ENCODE results near the gene P2RY13.
A peak's percentile ranks its signal among the peaks of the same experiment; 100 is the strongest.

The P2RY13 gene
- total RNA-seq = 0 to 0.30 (median 0.06) reads per million in 4 donors

DNA sequence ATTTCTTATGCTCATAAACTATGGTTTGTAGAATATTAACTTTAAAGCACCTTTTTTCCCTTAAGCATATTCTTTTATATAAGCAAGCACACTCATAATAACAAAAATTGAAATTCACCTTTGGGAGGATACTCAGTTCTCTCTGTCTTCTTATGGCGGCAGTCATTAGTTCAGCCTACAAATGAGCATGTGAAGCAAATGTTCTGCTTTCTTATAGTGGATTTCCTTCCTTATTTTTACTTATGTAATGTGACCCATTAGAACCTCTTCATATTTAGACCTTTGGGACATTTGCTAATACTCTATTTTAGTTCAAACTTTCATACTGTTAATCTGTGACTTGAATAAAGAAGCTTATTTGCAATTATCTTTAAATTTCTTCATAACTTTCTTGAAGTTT, at the start of gene P2RY13:
Gene P2RY13 (minus strand): TSS at position 187 of the 400 bp plus-strand sequence. CDS start 21 bp downstream, at position 166.
- DNase-seq = no peak

DNA sequence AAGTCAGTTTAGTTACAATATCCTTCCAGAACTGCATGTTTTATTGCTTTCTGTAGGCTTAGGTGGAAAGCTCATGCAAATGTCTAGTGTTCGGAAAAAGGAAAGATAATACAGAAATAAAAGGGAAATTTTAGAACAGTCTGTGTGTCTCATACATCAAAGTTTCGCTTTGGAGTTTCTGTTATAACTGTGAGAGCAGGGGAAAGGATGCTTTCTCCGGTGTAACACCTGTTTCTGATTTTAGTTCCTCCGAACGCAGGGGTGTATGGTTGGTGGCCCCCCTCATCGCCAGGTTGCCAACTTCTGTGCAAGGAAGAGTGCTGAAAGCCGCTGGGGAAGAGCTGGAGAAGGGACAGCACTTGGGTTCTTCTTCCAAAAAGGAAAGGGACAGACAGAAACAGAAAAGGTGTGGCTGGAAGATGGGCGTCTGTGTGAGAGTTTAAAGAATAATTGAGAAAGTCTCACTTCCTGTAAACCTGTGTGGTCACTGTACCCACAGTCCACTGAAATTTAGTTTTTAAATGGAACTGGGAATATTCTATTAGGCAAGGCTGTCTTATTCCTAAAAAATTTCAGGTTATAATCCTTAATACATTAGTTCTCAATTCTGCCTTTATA, 48.5 kb upstream of the P2RY13 start:
- no peak for DNase-seq

DNA sequence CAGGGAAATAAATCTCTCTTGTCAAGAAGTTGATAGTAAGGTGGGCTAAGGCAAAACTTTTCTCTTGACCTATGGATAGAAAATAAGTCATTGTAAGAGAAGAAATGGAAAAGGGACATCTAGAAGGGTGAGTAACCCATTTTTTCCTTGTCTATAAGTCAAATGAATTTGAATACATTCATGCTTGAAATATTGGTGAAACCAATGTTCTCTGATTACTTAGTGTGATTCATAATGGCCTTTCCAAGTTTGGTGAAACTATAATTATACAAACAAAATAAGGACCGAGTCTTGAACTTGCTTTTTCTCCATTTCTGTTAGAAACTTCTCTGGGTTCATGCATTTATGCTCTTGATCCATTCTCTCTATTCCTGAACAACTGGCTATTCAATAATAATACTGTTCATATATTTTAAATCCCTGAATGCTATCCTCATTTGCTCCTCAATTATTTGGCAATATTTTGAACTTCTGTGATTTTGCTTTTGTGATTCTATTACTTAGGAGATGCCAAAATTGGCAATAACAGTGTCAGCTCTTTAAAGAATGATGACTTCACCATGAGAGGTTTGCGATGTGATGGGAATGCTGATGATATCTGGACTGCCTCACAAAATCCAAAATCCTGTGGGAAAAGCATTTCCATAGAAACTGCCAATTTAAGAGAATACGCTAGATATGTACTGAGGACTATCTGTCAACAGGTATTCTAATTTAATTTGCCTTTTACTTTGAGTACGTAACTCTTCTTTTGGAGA, 42.9 kb upstream of the P2RY13 start:
- DNase-seq = no peak

DNA sequence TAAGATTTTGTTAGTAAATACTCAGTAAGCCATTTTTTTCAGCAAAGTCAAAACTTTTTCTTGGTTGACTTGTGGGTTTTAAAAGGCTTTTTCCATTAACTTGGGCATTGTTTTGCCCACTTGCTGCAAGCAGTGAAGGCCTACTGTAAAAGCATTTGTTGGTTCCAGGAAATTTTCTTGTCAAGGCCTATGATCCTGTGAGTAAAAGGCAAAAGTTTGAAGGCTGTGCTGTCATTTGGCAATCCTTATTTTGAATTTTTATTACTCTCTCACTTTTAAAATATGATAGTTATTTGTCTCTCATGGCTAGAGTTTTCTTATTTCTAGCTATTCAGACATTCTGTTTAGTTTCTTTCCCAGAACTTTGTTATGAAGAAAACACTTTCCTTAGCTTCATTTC, 42.2 kb upstream of the P2RY13 start:
- DNase-seq = no peak

DNA sequence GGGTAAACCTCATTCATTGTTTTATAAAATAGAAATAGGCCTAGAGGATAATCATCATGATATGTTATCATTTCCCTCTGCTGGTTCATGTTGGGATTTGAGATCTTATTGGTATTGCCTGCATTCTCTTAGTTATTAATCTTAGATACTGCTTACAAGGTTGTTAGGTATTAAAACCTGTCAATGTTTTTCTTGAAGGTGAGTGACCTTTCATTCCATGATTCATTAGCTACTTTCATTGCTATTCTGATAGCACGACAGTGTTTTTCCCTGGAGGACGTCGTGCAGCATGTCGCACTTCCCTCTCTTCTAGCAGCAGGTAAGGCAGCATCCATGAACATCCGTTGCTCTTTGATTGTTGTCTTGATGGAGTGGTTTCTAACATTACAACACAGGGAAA, 38.1 kb upstream of the P2RY13 start:
- DNase-seq = no peak

DNA sequence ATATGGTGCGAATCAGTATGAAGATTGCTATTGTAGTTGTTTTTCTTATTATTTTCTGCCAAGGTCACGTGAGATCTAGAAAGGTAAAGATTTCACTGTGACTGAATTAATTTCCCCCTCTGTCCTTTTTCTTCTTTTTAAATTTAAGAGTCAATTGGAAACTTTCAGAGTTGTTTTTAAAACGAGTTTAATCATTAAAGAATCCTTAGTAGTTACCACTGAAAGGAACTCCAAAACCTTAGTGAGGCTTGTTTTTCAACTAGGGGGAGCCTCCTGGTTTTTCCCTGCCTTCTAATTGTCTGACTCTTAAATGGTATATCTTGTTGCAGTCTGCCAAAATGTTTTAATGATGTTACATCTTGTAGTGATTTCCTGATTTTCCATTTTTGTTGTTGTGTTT, 37.6 kb upstream of the P2RY13 start:
- no peak for DNase-seq

DNA sequence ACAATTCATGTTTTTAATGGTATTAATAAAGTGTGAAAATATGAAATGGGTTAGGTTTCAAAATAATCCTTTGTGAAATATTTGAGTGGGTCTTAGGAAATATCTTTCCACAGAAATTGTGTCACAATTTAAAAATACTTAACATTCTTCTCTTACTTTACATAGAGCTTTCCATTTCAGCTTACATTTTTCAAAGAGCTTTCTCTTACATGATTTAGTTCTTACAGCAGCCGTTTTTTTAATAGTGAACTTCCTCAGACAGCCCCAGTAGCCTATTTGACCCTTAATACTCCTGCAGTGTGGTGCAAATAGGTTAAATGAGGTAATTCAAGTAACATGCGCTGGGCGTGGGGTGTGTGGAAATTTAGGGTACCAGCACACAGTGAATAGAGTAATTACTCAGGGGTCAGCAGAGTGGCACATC, 33.4 kb upstream of the P2RY13 start:
- no peak for DNase-seq

DNA sequence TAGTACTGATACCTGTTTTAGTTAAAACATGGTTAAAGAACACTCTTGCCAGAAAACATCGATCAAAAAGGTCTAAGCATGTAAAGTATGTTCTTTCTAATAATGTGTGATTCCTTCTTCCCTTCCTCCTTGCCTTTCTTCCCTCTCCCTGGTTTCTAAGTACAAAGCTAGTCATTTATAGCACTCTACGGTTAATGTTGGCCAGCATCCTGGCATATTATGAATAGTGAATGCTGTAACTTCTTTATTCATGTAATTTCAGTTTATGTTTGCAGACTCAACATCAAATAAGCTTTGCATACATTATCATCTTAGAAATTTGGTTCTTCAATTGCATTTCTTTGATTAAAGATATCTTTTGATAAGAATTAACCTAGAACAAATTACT, 28.1 kb upstream of the P2RY13 start:
- no peak for DNase-seq

DNA sequence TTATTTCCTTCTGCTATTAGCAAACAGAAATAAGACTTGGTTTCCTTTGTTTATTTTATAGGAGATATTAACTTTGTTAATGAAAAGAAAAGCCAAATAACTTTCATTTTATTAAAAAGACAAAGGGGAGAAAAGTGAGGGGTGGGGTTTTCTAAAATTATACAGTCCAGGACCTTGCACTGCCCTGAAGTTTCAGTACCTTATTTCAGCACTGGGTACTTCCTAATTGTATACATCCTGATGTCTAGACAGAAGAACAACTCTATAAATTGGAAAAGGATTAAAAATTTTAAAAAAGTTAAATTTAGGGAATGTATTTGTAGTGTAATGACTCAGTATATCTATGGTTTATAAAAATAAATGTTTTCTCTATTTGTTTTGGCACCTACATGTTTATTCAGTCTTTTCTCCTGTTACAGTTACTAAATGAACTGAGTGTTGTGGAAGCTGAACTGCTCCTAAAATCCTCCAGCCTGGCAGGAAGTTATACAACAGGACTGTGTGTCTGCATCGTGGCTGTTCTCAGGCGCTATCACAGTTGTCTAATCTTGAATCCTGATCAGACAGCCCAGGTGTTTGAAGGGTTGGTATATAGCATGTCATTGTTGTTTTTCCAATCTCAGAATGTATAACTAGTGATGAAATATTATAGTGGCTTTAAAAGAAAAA, 27.6 kb upstream of the P2RY13 start:
- DNase-seq = no peak

DNA sequence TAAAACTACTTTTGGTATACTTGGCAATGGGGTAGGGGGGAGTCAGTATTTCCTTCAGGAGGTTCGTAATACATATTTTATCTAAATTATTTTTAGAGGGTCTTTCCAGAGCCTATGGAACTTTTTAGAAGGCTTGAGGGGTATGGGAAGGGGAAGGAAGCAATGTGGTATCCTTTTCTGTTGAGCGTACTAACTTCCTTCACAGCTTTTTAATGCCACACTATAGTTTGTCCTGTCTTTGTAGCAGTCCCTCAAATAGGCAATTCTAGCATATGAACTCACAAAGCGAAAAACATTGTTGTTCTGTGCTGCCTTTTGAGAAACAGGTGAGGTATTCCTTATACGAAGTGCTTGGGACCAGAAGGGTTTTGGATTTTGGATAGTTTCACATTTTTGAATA, 22.3 kb upstream of the P2RY13 start:
- DNase-seq = no peak

DNA sequence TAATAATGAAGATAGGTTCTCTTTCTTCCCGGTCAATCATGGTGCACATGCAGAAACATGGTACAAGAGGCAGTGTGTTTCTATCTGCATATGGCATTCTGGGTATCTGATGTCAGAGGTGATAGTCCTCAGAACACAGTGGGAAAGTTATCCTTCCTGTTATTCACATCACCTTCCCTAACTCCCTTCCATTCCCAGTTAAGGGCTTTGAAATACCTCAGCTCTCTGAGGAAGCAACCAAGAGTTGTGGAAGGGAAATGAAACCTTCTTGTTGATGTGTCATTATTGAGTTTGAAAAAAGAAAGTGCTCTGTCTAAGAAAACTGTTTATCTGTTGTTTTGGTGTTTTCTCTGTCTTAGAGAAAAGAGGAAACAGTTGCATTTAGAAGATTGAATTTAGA, 21.9 kb upstream of the P2RY13 start:
- no peak for DNase-seq

DNA sequence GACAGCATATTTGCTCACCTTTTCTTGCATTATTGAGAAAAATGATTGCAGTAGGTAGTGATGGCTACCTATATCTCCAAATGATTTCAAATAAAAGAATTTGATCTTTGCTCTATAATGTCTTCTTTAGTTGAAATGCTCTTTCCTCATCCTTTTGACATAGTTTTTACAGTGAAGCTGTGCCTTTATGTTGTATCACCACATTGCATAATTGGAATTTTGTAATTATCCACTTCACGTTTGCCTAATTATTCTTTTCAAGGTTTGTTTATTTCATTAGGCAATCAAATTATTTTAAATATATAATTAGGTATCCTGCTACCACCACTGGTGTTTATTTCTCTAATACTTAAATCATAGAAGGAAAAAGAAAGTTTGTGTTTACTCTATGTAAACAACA, 21.3 kb upstream of the P2RY13 start:
- DNase-seq = no peak

DNA sequence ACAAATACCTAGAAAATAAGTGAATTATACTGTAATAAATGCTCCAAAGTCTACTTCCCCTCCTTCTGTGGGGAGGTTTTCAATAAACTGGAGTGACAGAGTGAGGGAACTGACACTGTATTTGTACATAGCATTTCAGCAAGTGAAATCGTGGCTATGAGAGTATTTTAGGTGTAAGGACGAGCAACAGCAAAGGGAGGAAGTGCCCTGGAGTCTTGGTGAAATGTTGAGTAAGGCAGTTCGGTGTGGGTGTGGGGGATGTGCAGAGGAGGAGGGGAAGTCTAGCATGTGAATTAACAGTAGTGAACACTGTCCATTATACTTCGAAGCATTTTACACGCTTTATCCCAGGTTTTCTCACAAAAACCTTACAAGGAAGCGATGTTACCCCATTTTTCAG, 18.1 kb upstream of the P2RY13 start:
- DNase-seq = no peak

DNA sequence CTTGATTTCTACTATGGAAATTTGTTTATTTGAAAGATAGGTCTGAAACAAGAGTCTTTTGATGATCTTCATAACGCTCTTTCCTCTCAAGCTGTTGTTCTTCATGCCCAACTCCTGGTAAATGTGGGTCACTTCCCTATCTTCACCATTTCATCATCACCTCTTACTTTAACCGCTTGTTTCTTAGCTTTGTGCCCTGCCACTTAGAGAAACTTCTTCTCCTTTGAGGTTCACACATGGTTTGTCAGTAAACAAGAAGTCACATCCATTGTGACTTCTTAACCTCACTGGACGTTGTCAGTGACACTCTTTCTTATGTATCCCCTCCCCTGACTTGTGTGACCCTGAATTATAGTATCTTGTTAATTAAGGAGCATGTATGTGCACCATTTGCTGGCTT, 16.9 kb upstream of the P2RY13 start:
- DNase-seq = no peak

DNA sequence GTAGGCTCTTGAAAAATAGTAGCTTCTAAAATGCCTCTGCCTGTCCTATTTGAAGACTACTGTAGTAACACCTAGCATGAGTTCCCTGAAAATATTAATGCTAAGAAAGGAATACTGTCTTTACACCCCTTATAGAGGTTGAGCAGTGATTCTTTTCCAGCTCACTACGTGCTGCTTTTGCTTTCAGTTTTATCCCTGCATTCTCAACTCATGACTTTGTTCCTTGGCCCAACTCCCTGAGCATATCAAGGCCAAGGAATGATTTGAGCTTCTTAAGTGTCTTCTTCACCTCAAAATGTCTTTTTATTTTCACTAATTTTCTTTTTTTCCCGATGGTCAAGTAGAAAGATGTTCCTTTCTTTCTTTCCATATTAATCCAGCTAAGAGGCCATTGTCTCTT, 16.5 kb upstream of the P2RY13 start:
- DNase-seq = no peak

DNA sequence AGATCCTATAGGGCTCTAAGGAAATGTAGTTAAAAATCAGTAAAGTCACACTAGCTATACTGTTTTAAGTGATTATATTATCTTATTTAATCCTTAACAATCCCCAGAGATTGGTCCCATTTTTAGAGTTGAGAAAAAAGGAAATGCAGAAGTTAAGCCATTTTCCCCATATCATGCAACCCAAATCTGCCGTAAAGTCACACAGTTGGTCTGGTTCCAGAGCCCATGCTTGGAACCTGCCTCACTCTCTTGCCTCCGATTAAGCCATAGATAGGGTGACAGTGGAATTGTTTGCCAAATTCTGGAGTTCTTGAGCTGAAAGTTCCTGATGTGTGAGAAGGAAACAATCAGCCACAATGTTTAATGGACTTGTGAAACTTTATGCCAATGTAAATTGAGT, 2.3 kb upstream of the P2RY13 start:
- DNase-seq = no peak

DNA sequence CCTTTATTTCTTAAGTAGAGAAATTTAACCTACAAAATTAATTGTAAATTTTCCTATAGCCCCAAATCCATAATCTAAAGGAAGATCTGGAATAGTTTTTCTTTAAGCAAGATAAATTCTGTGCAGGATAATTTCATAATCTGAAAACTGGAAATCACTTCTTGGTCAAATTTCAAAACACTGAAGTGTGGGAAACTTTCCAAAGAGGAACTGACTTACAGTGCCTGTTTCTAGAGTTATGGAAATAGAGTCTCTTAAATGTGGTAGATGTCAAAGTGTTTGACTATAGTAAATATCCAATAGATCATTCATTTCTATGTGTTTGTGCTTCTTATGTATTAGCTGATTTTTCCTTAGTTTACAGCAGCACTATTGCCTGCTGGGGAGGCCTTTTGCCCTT, 1.6 kb upstream of the P2RY13 start:
- DNase-seq = no peak

DNA sequence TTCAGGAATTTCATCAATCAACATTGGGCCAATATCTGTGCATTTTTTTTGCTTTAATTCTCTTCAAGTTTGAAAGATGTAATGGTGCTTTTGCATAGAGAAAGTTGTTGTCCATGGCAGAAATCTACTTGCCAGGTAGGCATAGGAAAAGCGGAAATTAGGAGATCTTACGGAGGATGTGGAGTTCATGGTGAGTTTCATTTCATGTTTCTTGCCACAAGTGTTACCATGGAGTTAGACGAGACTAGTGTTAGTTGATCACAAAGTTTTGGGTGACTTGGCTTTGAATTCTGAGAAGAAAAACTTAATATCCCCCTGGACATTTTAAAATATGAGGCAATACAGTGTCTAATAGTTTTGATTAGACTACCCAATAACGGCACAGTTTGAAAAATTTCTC, 1.0 kb upstream of the P2RY13 start:
- DNase-seq = no peak

DNA sequence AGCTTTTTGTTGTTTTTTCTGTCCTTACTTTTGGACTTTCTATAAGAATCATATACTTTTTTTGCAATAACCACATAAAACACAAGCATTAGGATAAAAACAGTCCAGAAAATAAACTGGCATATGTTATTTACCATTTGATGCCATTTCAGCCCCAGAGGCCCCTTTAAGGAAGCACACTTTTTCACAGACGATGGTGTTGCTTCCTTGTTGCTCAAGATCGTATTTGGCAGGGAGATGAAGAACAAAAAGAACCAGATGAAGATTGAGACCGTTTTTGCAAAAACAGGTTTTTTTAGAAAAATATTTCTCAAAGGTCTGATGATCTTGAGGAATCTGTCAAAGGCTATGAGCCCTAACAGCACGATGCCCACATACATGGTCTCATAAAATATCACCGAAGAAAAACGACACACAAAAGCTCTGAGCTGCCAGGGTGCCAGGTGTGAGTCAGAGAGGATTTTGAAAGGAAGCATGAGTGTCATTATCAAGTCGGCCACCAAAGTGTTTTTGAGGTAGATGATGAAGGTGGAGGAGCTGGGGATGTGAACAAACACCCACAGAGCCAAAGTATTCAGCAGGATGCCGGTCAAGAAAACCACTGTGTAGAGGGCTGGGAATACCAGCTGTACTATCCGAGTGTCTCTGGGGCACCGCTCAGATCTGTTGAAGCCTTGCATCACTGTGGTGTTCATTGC, 902 bp downstream of the P2RY13 start:
- peak in 1 of 5 donors; percentile 19 for DNase-seq

DNA sequence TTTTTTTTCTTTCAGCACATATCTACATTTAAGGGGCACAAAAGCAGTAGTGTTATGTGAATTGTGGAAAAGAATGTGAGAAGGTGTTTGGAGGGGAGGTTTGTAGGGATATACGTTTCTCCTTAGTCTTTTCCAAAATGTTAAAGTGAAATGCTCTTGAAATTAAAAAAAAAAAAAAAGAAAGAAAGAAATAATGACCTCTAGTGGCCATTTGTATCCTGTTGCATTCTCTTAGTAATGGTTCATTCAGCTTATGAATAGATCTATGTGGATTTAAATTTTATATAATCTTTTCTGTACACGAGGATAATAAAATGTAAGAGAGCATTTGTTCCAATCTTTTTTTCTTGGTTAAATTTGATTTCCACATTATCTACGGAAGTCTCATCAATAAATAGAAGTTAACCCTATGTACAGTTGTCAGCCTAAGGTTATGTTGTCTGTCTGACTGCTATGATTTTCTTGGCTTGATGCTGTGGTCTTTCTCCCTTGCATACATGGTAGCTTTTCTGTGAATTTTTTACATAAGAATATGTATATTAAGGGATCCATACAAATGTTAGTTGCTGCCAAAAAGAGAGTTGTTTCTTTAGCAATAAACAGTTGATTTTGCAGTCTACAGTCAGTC, 1.7 kb downstream of the P2RY13 start:
- DNase-seq = no peak

DNA sequence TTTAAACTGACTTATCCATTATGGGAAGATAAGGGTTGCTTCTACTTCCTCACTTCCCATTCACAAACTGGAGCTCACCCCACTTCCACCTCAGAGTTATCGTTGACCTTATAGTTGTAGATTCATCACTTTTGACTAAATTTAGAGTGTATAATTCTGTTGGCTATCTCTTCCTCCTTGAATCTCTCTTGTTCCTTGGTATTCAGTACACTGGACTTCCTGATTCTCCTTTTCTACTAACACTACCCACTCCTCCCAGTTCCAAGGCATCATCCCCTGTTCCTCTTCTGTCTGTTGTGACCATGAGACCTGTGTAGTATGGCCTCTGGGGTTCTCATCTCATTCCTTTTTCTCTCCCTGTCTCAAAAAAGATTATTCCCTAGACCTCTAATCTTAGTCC, 6.8 kb downstream of the P2RY13 start:
- no peak for DNase-seq

DNA sequence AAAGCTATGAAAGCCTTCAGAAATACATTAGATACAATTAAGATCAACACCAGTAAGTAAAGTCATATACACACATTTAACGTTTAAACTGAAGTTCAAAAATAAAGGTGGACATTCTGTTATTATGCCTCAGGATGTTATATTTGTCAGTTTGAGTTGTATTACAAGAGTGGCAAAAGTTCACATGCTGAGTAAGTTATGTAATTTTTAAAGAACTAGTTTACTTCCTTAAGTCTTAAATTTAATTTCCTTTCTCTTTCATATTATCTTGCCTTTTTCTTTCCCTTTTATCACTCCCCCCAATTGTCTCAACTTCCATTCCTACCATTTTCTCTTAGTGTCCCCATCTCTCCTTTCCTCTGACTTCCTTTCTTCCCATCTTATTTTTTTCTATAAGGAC, 7.8 kb downstream of the P2RY13 start:
- DNase-seq = no peak

DNA sequence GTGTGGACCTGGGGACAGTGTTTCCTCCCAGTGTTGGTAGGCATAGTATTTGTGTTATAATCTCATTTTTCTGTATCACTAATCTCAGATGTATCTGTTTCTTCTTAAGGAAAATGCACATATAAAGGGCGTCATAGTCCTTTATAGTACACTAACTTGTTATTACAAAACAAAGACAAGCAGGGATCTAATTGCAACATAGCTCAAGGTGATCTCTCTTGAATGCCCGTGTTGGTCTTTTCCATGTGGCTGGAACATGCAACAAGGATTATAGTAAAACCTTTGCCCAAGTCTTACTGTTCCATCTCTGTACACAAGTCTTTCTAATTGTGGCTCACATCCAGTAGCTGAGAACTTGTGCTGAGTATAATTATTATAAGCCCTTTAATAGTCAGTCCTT, 9.2 kb downstream of the P2RY13 start:
- DNase-seq = no peak
